GM12875 (cell line): ENCODE data around the gene RPL4.

ENCODE experiments used
- H3K4me3 ChIP-seq: one replicate; pipeline ENCODE4 v1.5.1; 2011; ENCODE audit warnings: low read depth, low read length, control low read depth
- TF ChIP-seq, protein P1 (sequence below): IDR thresholded peaks from 2 replicates; pipeline ENCODE4 v1.5.1; 2011; ENCODE audit warnings: low read depth, mild to moderate bottlenecking, control low read depth, inconsistent platforms, low read length, moderate library complexity, borderline replicate concordance; ENCODE audit not compliant: insufficient read depth

RPL4 gene

DNA sequence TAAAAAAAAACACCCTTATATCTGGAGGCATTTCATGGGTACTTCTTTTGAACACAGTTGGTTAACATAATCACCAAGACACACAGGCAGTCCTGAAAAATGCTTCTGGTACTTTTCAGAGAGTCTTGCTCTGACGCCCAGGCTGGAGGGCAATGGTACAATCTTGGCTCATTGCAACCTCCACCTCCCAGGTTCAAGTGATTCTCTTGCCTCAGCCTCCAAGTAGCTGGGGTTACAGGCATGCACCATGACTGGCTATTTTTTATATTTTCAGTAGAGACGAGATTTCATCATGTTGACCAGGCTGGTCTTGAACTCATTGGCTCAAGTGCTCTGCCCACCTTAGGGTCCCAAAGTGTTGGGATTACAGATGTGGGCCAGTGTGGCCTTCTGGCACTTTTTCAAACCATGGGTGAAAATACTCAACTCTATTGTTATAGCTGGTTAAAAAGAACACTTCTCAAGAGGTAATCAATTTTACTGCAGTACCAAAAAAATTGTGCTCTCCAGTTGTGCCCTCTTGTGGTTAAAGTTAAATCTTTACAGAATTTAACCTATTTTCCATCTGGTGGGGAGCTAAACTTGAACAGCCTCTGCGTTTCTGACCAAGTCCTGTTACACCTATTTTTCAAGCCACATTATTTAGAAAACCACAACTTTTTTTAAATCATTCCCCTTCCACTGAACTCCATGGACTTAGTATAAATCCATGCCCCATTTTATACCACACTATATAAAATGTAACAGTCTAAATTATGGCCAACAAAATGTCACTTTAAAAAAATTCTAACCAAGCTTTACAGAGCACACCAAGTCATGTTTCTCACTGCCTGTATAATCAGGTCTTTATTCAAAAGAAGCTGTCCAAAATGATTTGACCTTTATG lies 5.9 kb downstream of the RPL4 start:
- H3K4me3 ChIP-seq: no peak overlapping the region
- TF ChIP-seq, protein P1, sequence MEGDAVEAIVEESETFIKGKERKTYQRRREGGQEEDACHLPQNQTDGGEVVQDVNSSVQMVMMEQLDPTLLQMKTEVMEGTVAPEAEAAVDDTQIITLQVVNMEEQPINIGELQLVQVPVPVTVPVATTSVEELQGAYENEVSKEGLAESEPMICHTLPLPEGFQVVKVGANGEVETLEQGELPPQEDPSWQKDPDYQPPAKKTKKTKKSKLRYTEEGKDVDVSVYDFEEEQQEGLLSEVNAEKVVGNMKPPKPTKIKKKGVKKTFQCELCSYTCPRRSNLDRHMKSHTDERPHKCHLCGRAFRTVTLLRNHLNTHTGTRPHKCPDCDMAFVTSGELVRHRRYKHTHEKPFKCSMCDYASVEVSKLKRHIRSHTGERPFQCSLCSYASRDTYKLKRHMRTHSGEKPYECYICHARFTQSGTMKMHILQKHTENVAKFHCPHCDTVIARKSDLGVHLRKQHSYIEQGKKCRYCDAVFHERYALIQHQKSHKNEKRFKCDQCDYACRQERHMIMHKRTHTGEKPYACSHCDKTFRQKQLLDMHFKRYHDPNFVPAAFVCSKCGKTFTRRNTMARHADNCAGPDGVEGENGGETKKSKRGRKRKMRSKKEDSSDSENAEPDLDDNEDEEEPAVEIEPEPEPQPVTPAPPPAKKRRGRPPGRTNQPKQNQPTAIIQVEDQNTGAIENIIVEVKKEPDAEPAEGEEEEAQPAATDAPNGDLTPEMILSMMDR: no peak

DNA sequence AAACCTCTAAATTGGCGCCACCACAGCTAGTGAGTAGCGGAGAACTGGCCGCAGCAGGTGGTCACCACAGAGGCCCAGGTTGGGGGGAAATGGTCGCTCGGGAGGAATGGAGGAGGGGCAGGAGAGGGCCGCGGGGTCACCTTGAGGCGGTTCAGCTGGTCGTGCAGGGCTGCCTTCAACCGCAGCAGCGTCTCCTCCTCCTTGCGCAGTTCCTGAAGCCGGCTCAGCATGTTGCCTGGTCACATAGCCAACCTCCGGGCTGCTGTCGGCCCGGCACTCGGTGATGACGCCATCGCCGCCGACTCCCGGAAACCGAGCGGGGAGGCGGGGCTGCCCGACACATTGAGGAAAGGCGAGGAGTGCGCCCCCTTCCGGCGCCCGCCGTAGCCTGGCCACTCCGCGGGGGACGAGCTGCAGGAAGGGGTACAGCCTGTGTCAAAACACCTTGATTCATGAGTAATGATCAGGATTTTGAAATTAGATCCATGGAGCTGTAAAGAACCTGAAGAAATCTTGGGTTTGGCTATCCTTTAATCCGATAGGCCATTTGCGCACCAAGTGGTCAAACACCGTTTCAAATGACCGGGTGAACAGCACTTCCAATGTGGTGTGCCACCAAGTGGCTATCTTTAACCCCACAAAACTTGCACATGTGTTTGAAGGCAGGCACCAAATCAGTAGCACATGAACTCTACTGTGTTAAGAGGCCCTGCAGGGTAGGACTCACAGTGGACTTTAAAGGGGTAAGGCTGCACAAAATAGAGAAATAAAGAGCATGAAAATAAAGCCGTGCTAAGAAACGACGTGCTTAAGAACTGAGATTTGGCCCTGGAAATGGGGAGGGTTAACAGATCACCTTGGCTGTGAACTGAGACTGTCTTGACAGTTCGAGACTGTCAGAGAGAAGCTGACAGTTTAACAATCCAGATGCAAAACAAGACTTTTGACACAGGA lies 6.9 kb downstream of the RPL4 start, which contains the start of gene SNAPC5:
TSS of gene SNAPC5 (minus strand) at position 261 of the 954 bp plus-strand sequence. CDS start at position 230, 31 bp downstream.
- peak within 1 kb of the TSS; percentile 78 for H3K4me3 ChIP-seq
- TF ChIP-seq, protein P1: peak; percentile 97

DNA sequence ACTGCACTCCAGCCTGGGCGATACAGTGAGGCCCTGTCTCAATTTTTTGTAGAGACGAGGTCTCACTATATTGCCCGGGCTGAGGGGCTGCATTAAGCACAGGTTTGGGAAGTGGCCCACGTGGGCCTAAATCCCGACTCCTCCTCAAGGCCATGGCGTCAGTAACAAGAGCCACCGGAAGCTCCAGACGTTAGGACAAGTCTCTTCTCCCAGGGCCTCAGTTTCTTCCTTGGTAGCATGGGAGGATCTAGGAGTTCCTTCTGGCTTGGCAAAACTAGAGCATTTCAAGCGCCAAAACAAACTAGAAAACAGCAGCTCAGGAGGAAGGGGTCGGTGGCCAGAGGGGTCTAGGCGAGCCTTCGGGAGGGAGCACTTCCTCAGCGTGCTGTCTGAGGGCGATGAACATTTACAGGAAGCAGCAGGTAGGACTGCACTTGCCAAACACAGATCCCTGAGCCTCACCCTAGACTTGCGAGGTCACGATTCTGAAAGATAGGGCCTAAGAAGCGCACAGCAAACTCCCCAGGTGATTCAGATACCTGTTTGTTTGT lies 7.6 kb downstream of the RPL4 start:
- TF ChIP-seq, protein P1: no peak

DNA sequence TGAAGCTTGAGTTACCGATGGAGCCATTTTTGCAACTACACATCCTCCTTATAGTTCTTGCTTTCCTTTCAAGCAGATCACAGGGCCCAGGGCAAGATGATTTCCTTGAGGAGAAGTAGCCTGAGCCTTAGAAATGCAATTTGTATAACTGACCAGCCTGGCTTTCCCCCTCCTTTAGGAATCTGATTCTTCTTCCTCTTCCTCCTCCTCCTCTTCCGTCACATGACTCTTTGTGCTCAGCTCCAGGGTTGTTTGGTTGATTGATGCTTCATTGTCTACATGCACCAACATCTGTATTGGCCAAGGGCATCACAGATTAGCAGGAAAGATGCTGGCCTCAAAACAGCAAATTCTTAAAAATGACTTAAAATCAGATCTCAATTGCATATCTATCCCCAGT lies 10.4 kb downstream of the RPL4 start:
- TF ChIP-seq, protein P1: no peak
- H3K4me3 ChIP-seq: no peak overlapping the region

More for the DNA sequence above, 7.6 kb downstream of the RPL4 start:
- H3K4me3 ChIP-seq: peak overlapping the region; percentile 78

DNA sequence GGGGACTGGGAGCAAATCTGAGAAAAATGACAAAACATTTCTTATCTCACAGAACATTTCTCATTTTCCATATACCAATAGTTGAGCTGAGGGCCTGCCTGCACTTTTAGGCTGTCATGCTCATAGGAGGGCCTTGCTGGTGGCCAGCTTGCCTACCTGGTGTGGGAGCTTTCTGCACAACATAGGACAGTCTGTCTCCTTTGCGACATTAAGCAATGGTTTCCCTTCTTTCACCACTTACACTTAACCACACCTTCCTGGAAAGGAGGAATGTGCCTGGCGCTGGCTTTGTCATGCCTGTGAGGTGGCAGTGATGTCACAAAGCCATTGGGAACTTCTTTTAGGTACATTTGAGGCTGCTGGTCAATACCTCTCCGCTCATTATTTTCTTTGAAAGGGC lies 12.8 kb downstream of the RPL4 start:
- TF ChIP-seq, protein P1: no peak

DNA sequence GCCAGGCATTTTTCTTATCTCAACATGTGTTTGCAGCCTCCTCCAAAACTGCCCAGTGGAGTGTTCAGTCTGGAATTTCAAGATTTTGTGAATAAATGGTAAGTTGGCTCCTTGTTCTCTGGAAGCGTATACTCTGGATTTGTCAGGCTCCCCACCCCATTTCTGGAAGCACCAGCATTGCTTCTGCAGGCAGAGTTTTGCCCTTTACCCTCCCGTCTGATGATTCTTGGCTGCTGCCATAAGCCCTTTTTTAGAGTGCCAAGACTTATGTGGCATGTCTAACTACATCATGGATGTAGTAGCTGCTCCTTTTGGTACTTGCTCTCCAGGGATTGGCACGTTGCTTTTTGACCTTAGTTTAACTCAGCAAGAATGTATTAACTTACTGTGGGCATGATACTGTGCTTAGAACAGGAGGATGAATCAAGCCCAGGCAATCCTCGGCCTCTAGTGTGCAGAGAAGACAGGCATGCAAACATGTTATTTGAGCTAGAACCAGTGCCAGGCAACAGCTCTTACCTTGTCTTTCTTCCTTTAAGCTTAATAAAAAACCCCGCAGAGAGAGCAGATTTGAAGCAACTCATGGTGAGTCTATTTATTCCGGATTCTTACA lies 15.4 kb downstream of the RPL4 start:
- TF ChIP-seq, protein P1: no peak
- H3K4me3 ChIP-seq: no peak overlapping the region

More for the DNA sequence above, 12.8 kb downstream of the RPL4 start:
- no peak overlapping the region for H3K4me3 ChIP-seq
